PC-9 (cell line): Measurements from ENCODE around the gene TNFAIP3. TPM values are rescaled to one million over a fixed set of nuclear protein-coding genes. Genes with fewer than 3 reads are reported as not detected.

Source experiments
- BruUV-seq: library from RNA; stranded (reverse); fragments of 400-500 nt; replicated peaks from 2 replicates; lab custom pipeline; 2021; lab: Mats Ljungman, UMichigan
- CTCF ChIA-PET: fragments of 300-600 bp; sonication (Branson Sonifier 250); formaldehyde crosslinking; loops from one replicate; lab custom pipeline; 2022; ENCODE audit warnings: antibody characterized with exemption; lab: Charles Lee
- POLR2A ChIA-PET: fragments of 300-600 bp; sonication (Branson Sonifier 250); formaldehyde crosslinking; loops from one replicate; lab custom pipeline; 2022; ENCODE audit warnings: antibody characterized with exemption; ENCODE audit not compliant: unreplicated experiment; lab: Charles Lee
- DNase-seq, 2 experiments: peaks; one replicate each; pipeline versions ENCODE4 v3.0.0 to v3.0.0-alpha.2; 2015 to 2022; ENCODE audit warnings: mixed read lengths in 1 of 2
- H2AFZ ChIP-seq: fragments of 200-600 bp; sonication (generic); 2 replicates; pipeline ENCODE4 v1.8.1; 2017; ENCODE audit warnings: antibody characterized with exemption
- H3F3A ChIP-seq: fragments of 200-600 bp; sonication (generic); 2 replicates; pipeline ENCODE4 v1.8.1; 2017; ENCODE audit warnings: antibody characterized with exemption, mild to moderate bottlenecking, low read depth; ENCODE audit not compliant: insufficient read depth
- H3K27ac ChIP-seq: fragments of 200-600 bp; sonication (generic); 2 replicates; pipeline ENCODE4 v1.6.1; 2016; ENCODE audit warnings: mixed run types
- H3K27me3 ChIP-seq: fragments of 200-600 bp; sonication (generic); 2 replicates; pipeline ENCODE4 v1.6.1; 2016; ENCODE audit warnings: low read depth, mixed run types; ENCODE audit not compliant: insufficient read depth
- H3K36me3 ChIP-seq: fragments of 200-600 bp; sonication (generic); 2 replicates; pipeline ENCODE4 v1.6.1; 2016; ENCODE audit warnings: low read depth, mixed run types
- H3K4me1 ChIP-seq: fragments of 200-600 bp; sonication (generic); replicated peaks from 2 replicates; pipeline ENCODE4 v1.6.1; 2016; ENCODE audit warnings: mixed run types; ENCODE audit not compliant: insufficient read depth
- H3K4me2 ChIP-seq: fragments of 200-600 bp; sonication (generic); 2 replicates; pipeline ENCODE4 v1.6.1; 2017; ENCODE audit warnings: mixed run types
- H3K4me3 ChIP-seq: fragments of 200-600 bp; sonication (generic); 2 replicates; pipeline ENCODE4 v1.6.1; 2016; ENCODE audit warnings: mixed run types
- H3K79me2 ChIP-seq: fragments of 200-600 bp; sonication (generic); 2 replicates; pipeline ENCODE4 v1.6.1; 2017; ENCODE audit warnings: low read depth, mixed run types
- H3K9me2 ChIP-seq: fragments of 200-600 bp; sonication (generic); 2 replicates; pipeline ENCODE4 v1.8.1; 2017; ENCODE audit warnings: mild to moderate bottlenecking; ENCODE audit not compliant: insufficient read depth
- H3K9me3 ChIP-seq: fragments of 200-600 bp; sonication (generic); 2 replicates; pipeline ENCODE4 v1.8.1; 2016; ENCODE audit warnings: low read depth; ENCODE audit not compliant: insufficient read depth
- H4K20me1 ChIP-seq: fragments of 200-600 bp; sonication (generic); 2 replicates; pipeline ENCODE4 v1.8.1; 2017; ENCODE audit not compliant: insufficient read depth
- CTCF ChIP-seq: fragments of 200-600 bp; sonication (generic); conservative IDR thresholded peaks from 2 replicates; pipeline ENCODE4 v1.6.1; 2017; ENCODE audit warnings: mixed run types, antibody characterized with exemption, mild to moderate bottlenecking, moderate library complexity
- EZH2 ChIP-seq: fragments of 200-600 bp; sonication (generic); IDR thresholded peaks from 2 replicates; pipeline ENCODE4 v1.8.0; 2017; ENCODE audit warnings: antibody characterized with exemption, low read depth
- intact Hi-C: fragments of 100-400 bp; cut with micrococcal nuclease; formaldehyde crosslinking; loops from one replicate; pipeline ENCODE4 v1.10.0; 2022; ENCODE audit not compliant: unreplicated experiment
- total RNA-seq: library from RNA; stranded (reverse); gene quantifications from 2 replicates; pipeline ENCODE4 v1.2.3, GENCODE V29; 2021

Gene TNFAIP3
- total RNA-seq, 1 experiment from 2014 or later: 7.8 TPM

- peaks cover 38% of the 10 kb centered on the region for H3K36me3 ChIP-seq
- BruUV-seq: no TSS peak
- no peak for DNase-seq
- ChIA-PET POLR2A (no interaction called here), CTCF (no interaction called here)
- H3K9me3 ChIP-seq: no peaks in the 10 kb centered on the region
- no peaks in the 10 kb centered on the region for H3K27me3 ChIP-seq
- no peak overlapping the region for H3K4me3 ChIP-seq
- no peak overlapping the region for H2AFZ ChIP-seq
- no peak for TF ChIP-seq CTCF
- no peak for TF ChIP-seq EZH2
- peaks cover 28% of the 10 kb centered on the region for H3F3A ChIP-seq
- H4K20me1 ChIP-seq: no peaks in the 10 kb centered on the region
- H3K4me1 ChIP-seq: peaks cover 18% of the 10 kb centered on the region
- no peaks in the 10 kb centered on the region for H3K9me2 ChIP-seq
- intact Hi-C loops: no loop called here
- H3K79me2 ChIP-seq: peaks cover 7% of the 10 kb centered on the region
- H3K27ac ChIP-seq: no peak overlapping the region
- no peak overlapping the region for H3K4me2 ChIP-seq
Observed at GRCh38 chr6:137877606-137878005, 10.5 kb downstream of the TNFAIP3 start.

- H3K27ac ChIP-seq: no peak overlapping the region
- no peaks in the 10 kb centered on the region for H3K27me3 ChIP-seq
- no peaks in the 10 kb centered on the region for H4K20me1 ChIP-seq
- peaks cover 31% of the 10 kb centered on the region for H3F3A ChIP-seq
- H3K4me3 ChIP-seq: no peak overlapping the region
- H2AFZ ChIP-seq: no peak overlapping the region
- intact Hi-C loops: no loop called here
- no peaks in the 10 kb centered on the region for H3K9me3 ChIP-seq
- peaks cover 14% of the 10 kb centered on the region for H3K4me1 ChIP-seq
- no peak overlapping the region for H3K4me2 ChIP-seq
- no peak for TF ChIP-seq EZH2
- no peak for TF ChIP-seq CTCF
- DNase-seq: no peak
- BruUV-seq: no TSS peak
- H3K79me2 ChIP-seq: peaks cover 3% of the 10 kb centered on the region; the same call in 1 of the 2 replicates
- no peaks in the 10 kb centered on the region for H3K9me2 ChIP-seq
- H3K36me3 ChIP-seq: peaks cover 38% of the 10 kb centered on the region
- ChIA-PET CTCF (no interaction called here), POLR2A (no interaction called here)
Observed at GRCh38 chr6:137878029-137878428, 11.0 kb downstream of the TNFAIP3 start.

GRCh38 chr6:137878486-137879285, 11.6 kb downstream of the TNFAIP3 start:
- peaks cover 36% of the 10 kb centered on the region for H3K36me3 ChIP-seq
- CTCF ChIA-PET: no interaction called here
- TF ChIP-seq EZH2 (no peak), CTCF (no peak)

More at GRCh38 chr6:137878486-137879285, 11.6 kb downstream of the TNFAIP3 start:
- H3K79me2 ChIP-seq: no peaks in the 10 kb centered on the region; the same call in 1 of the 2 replicates
- no TSS peak for BruUV-seq
- H4K20me1 ChIP-seq: no peaks in the 10 kb centered on the region
- POLR2A ChIA-PET: no interaction called here
- peaks cover 33% of the 10 kb centered on the region for H3F3A ChIP-seq
- no peak overlapping the region for H3K4me2 ChIP-seq
- no peak overlapping the region for H3K4me3 ChIP-seq
- H2AFZ ChIP-seq: no peak overlapping the region
- intact Hi-C loops: no loop called here
- H3K9me2 ChIP-seq: no peaks in the 10 kb centered on the region
- no peaks in the 10 kb centered on the region for H3K9me3 ChIP-seq
- peaks cover 8% of the 10 kb centered on the region for H3K4me1 ChIP-seq
- H3K27me3 ChIP-seq: no peaks in the 10 kb centered on the region
- H3K27ac ChIP-seq: no peak overlapping the region
- no peak for DNase-seq
